SK-N-SH (cell line): ENCODE measurements around the gene PDE9A. TPM values are rescaled to one million over a fixed set of nuclear protein-coding genes. Genes with fewer than 3 reads are reported as not detected.

Source experiments
- CTCF ChIA-PET: fragments of 300-600, 350-600 bp; formaldehyde crosslinking; extraction: SDS; loops from one replicate; lab custom pipeline; 2021; lab: Yijun Ruan, JAX
- POLR2A ChIA-PET: fragments of 350-600 bp; sonication (Branson Sonifier 250); formaldehyde crosslinking; extraction: SDS; loops from one replicate; lab custom pipeline; 2020; ENCODE audit warnings: antibody characterized with exemption, inconsistent platforms; lab: Yijun Ruan, JAX
- DNase-seq: peaks from one replicate; pipeline ENCODE4 v3.0.0; 2012
- H2AFZ ChIP-seq: fragments of 200-600 bp; sonication (generic); 2 replicates; pipeline ENCODE4 v1.8.1; 2016; ENCODE audit warnings: antibody characterized with exemption, mild to moderate bottlenecking, low read depth
- H3F3A ChIP-seq: fragments of 200-600 bp; sonication (generic); replicated peaks from 2 replicates; pipeline ENCODE3; 2016; ENCODE audit warnings: antibody characterized with exemption, mild to moderate bottlenecking; ENCODE audit not compliant: insufficient read depth
- H3K27ac ChIP-seq, 2 experiments: fragments of 200-500 bp in 1 of 2; fragments of 200-600 bp in 1 of 2; sonication (Bioruptor generic) in 1 of 2; sonication (generic), shearing (Covaris generic) in 1 of 2; 2 replicates each; pipeline versions ENCODE4 v1.5.1 to v1.6.1; 2014 to 2016; ENCODE audit warnings: low read depth in 2 of 2, inconsistent platforms in 1 of 2, low read length in 1 of 2, mild to moderate bottlenecking in 1 of 2, mixed read lengths in 1 of 2
- H3K27me3 ChIP-seq: fragments of 200-600 bp; sonication (generic), shearing (Covaris generic); 2 replicates; pipeline ENCODE4 v1.6.1; 2016; ENCODE audit warnings: mixed run types; ENCODE audit not compliant: insufficient read depth
- H3K36me3 ChIP-seq, 2 experiments: fragments of 200-500 bp in 1 of 2; fragments of 200-600 bp in 1 of 2; sonication (Bioruptor generic) in 1 of 2; sonication (generic) in 1 of 2; replicated peaks in 1 of 2; 2 replicates each; pipeline versions ENCODE3 to v1.5.1; 2014 to 2016; ENCODE audit warnings: low read length in 1 of 2, mild to moderate bottlenecking in 1 of 2; ENCODE audit not compliant: insufficient read depth in 2 of 2, control insufficient read depth in 1 of 2
- H3K4me1 ChIP-seq, 2 experiments: fragments of 200-500 bp in 1 of 2; fragments of 200-600 bp in 1 of 2; sonication (Bioruptor generic) in 1 of 2; sonication (generic), shearing (Covaris generic) in 1 of 2; 2 replicates each; pipeline versions ENCODE4 v1.5.1 to v1.6.1; 2014 to 2016; ENCODE audit warnings: low read depth in 1 of 2, low read length in 1 of 2, mixed run types in 1 of 2; ENCODE audit not compliant: insufficient read depth in 2 of 2, control insufficient read depth in 1 of 2
- H3K4me2 ChIP-seq: fragments of 200-600 bp; sonication (generic), shearing (Covaris generic); 2 replicates; pipeline ENCODE4 v1.6.1; 2017; ENCODE audit warnings: mixed run types
- H3K4me3 ChIP-seq, 2 experiments: fragments of 200-500 bp in 1 of 2; fragments of 200-600 bp in 1 of 2; sonication (Bioruptor generic) in 1 of 2; sonication (generic), shearing (Covaris generic) in 1 of 2; 2 replicates each; pipeline versions ENCODE4 v1.5.1 to v1.8.1; 2014 to 2016; ENCODE audit warnings: low read depth in 2 of 2, inconsistent platforms in 1 of 2, low read length in 1 of 2, mild to moderate bottlenecking in 1 of 2, mixed read lengths in 1 of 2, moderate library complexity in 1 of 2
- H3K79me2 ChIP-seq: fragments of 200-600 bp; sonication (generic); 2 replicates; pipeline ENCODE4 v1.8.1; 2017; ENCODE audit warnings: mild to moderate bottlenecking; ENCODE audit not compliant: insufficient read depth
- H3K9ac ChIP-seq: fragments of 200-600 bp; sonication (generic); 2 replicates; pipeline ENCODE4 v1.6.1; 2017; ENCODE audit warnings: mixed run types
- H3K9me2 ChIP-seq: fragments of 200-600 bp; sonication (generic); 2 replicates; pipeline ENCODE4 v1.6.1; 2017; ENCODE audit warnings: mixed run types
- H3K9me3 ChIP-seq: fragments of 200-600 bp; sonication (generic); 2 replicates; pipeline ENCODE4 v1.6.1; 2017; ENCODE audit warnings: mixed run types, mild to moderate bottlenecking, moderate library complexity
- H4K20me1 ChIP-seq: fragments of 200-600 bp; sonication (generic); 2 replicates; pipeline ENCODE4 v1.6.1; 2017; ENCODE audit warnings: mild to moderate bottlenecking, mixed run types; ENCODE audit not compliant: insufficient read depth
- CHD2 ChIP-seq: fragments of 150-350 bp; IDR thresholded peaks from 2 replicates; pipeline ENCODE4 v1.6.1; 2018; ENCODE audit warnings: low read length; ENCODE audit not compliant: partially characterized antibody
- FOSL2 ChIP-seq: IDR thresholded peaks from 2 replicates; pipeline ENCODE4 v1.4.0; 2012; ENCODE audit warnings: low read depth, mild to moderate bottlenecking, moderate library complexity, borderline replicate concordance
- GABPA ChIP-seq: IDR thresholded peaks from 2 replicates; pipeline ENCODE4 v1.4.0; 2012; ENCODE audit warnings: low read depth, mild to moderate bottlenecking
- IRF3 ChIP-seq: fragments of 150-350 bp; IDR thresholded peaks from 2 replicates; pipeline ENCODE4 v1.6.1; 2016; ENCODE audit warnings: mild to moderate bottlenecking, low read depth, low read length
- MAX ChIP-seq: IDR thresholded peaks from 2 replicates; pipeline ENCODE4 v1.4.0; 2012; ENCODE audit warnings: low read depth
- PBX3 ChIP-seq: IDR thresholded peaks from 2 replicates; pipeline ENCODE4; 2012
- RCOR1 ChIP-seq: fragments of 150-350 bp; IDR thresholded peaks from 2 replicates; pipeline ENCODE4 v1.6.1; 2017; ENCODE audit warnings: antibody characterized with exemption, low read length
- SIN3A ChIP-seq: IDR thresholded peaks from 2 replicates; pipeline ENCODE4 v1.6.1; 2012; ENCODE audit warnings: low read depth, mild to moderate bottlenecking, low read length, moderate library complexity, borderline replicate concordance
- SMC3 ChIP-seq: IDR thresholded peaks from 2 replicates; pipeline ENCODE4 v1.6.1; 2012; ENCODE audit warnings: low read depth, low read length, improper control_type of control experiment
- USF2 ChIP-seq: fragments of 150-350 bp; IDR thresholded peaks from 2 replicates; pipeline ENCODE4 v1.6.1; 2017; ENCODE audit warnings: antibody characterized with exemption, low read length, low read depth, borderline replicate concordance
- WGBS: methylation state at CpG from one replicate; pipeline ENCODE4 v1.1.6; 2017; ENCODE audit warnings: low lambda C conversion rate; 5-methylcytosine and 5-hydroxymethylcytosine counted together
- polyA plus RNA-seq, 3 experiments: library from polyadenylated mRNA; depleted of rRNA; stranded (reverse); fragments of >200 nt; gene quantifications; 2 replicates each; pipeline ENCODE4 v1.2.3, GENCODE V29; 2012

The PDE9A gene
- polyA plus RNA-seq, 1 of the 3 experiments (the other 2 are of a cell fraction): 0.28 TPM

- POLR2A ChIA-PET: no interaction called here
- H3K36me3 ChIP-seq: no peaks in the 10 kb centered on the region
- H2AFZ ChIP-seq: no peak overlapping the region
- TF ChIP-seq PBX3 (no peak), USF2 (no peak), SMC3 (no peak), CHD2 (no peak), GABPA (no peak), RCOR1 (no peak), MAX (no peak), SIN3A (no peak), FOSL2 (no peak)
- TF ChIP-seq, all 33 proteins: peak for 0
- no peak for DNase-seq
- Histone ChIP-seq H3F3A (no peaks in the 10 kb centered on the region), H3K27ac (no peak overlapping the region), H3K4me1 (no peaks in the 10 kb centered on the region), H3K9me3 (no peaks in the 10 kb centered on the region), H3K4me3 (no peak overlapping the region), H3K27me3 (no peaks in the 10 kb centered on the region), H4K20me1 (no peaks in the 10 kb centered on the region), H3K9me2 (no peaks in the 10 kb centered on the region), H3K79me2 (no peaks in the 10 kb centered on the region), H3K4me2 (no peak overlapping the region), H3K9ac (no peak overlapping the region)
- 74% methylated on average over 8 of the region's 18 CpGs for WGBS
- CTCF ChIA-PET: no interaction called here
These were observed 108.4 kb downstream of the PDE9A start for GRCh38 chr21:42761776-42762335.

- no peaks in the 10 kb centered on the region for H3K4me1 ChIP-seq
- no peak overlapping the region for H3K27ac ChIP-seq
- CTCF ChIA-PET: no interaction called here
- no peak for DNase-seq
- no peaks in the 10 kb centered on the region for H3K9me3 ChIP-seq
- no peaks in the 10 kb centered on the region for H3F3A ChIP-seq
- WGBS: 75% methylated on average over 24 of the region's 25 CpGs
- H3K36me3 ChIP-seq: no peaks in the 10 kb centered on the region
- no peak overlapping the region for H2AFZ ChIP-seq
- no peaks in the 10 kb centered on the region for H4K20me1 ChIP-seq
- H3K4me3 ChIP-seq: no peak overlapping the region
- no peaks in the 10 kb centered on the region for H3K79me2 ChIP-seq
- no peaks in the 10 kb centered on the region for H3K9me2 ChIP-seq
- POLR2A ChIA-PET: no interaction called here
- no peaks in the 10 kb centered on the region for H3K27me3 ChIP-seq
- no peak for TF ChIP-seq IRF3
- TF ChIP-seq RCOR1: no peak
- H3K9ac ChIP-seq: no peak overlapping the region
- no peak overlapping the region for H3K4me2 ChIP-seq
These were observed 110.4 kb downstream of the PDE9A start for GRCh38 chr21:42763581-42764442.
